Measurements from ENCODE around the gene TMEM178B.

GRCh38 chr7:141235656-141236055 lies 161.8 kb downstream of the TMEM178B start:
- TF ChIP-seq CTCF (IDR thresholded peaks at IDR 0.05): no peak
- TF ChIP-seq REST (IDR thresholded peaks at IDR 0.05; ENCODE audit: insufficient read depth in 1 of 2, low read depth in 2 of 2, low read length in 1 of 2): no peak
- TF ChIP-seq SIN3A (IDR thresholded peaks at IDR 0.05; ENCODE audit: borderline replicate concordance, insufficient read depth, low read depth, low read length): no peak
- TF ChIP-seq POLR2AphosphoS5 (IDR thresholded peaks at IDR 0.05; ENCODE audit: low read depth, low read length): no peak
- TF ChIP-seq TCF7L2 (IDR thresholded peaks at IDR 0.05; ENCODE audit: low read depth, low read length): no peak

All from Panc1 (cell line).